ENCODE results near the gene ARFIP2. TPM values are rescaled to one million over a fixed set of nuclear protein-coding genes. Genes with fewer than 3 reads are reported as not detected.

ARFIP2 gene
- total RNA-seq, 1 experiment from 2014 or later, result 58.7 TPM

- DNase-seq (ENCODE audit: low read depth), result no peak
Observed at GRCh38 chr11:6482441-6482840, 1.3 kb upstream of the ARFIP2 start.

GRCh38 chr11:6481924-6482275, 769 bp upstream of the ARFIP2 start:
- DNase-seq (ENCODE audit: low read depth), result no peak

GRCh38 chr11:6480299-6480914, 724 bp downstream of the ARFIP2 start:
- no peak for DNase-seq (ENCODE audit: low read depth)

GRCh38 chr11:6476571-6476970, 4.6 kb downstream of the ARFIP2 start:
- no peak for DNase-seq (ENCODE audit: low read depth)

GRCh38 chr11:6475936-6476335, 5.2 kb downstream of the ARFIP2 start:
- DNase-seq (ENCODE audit: low read depth), result no peak

- DNase-seq (ENCODE audit: low read depth), result no peak
Observed at GRCh38 chr11:6474806-6475500, 6.2 kb downstream of the ARFIP2 start.

GRCh38 chr11:6474413-6474792, 6.7 kb downstream of the ARFIP2 start:
- DNase-seq (ENCODE audit: low read depth), result no peak

GRCh38 chr11:6473451-6474412, 7.4 kb downstream of the ARFIP2 start, which contains the start of gene TRIM3:
TRIM3 (minus strand) TSS chr11:6473941; CDS start chr11:6465695, 8,246 bp downstream.
- peak; percentile 90 for DNase-seq (ENCODE audit: low read depth)

- no peak for DNase-seq (ENCODE audit: low read depth)
Observed at GRCh38 chr11:6472934-6473333, 8.2 kb downstream of the ARFIP2 start.

- DNase-seq (ENCODE audit: low read depth), result no peak
Observed at GRCh38 chr11:6469599-6469998, 11.5 kb downstream of the ARFIP2 start.

- peak; percentile 65 for DNase-seq (ENCODE audit: low read depth)
Observed at GRCh38 chr11:6468712-6469495, 12.2 kb downstream of the ARFIP2 start.

GRCh38 chr11:6459099-6459450, 22.1 kb downstream of the ARFIP2 start:
- DNase-seq (ENCODE audit: low read depth), result no peak

GRCh38 chr11:6458352-6459098, 22.6 kb downstream of the ARFIP2 start:
- DNase-seq (ENCODE audit: low read depth), result no peak

- DNase-seq (ENCODE audit: low read depth), result no peak
Observed at GRCh38 chr11:6457581-6458320, 23.4 kb downstream of the ARFIP2 start.

GRCh38 chr11:6456361-6457073, 24.6 kb downstream of the ARFIP2 start:
- DNase-seq (ENCODE audit: low read depth), result no peak

- DNase-seq (ENCODE audit: low read depth), result no peak
Observed at GRCh38 chr11:6455070-6455469, 26.1 kb downstream of the ARFIP2 start.

GRCh38 chr11:6453152-6453551, 28.0 kb downstream of the ARFIP2 start:
- DNase-seq (ENCODE audit: low read depth), result no peak

- no peak for DNase-seq (ENCODE audit: low read depth)
Observed at GRCh38 chr11:6452219-6452618, 28.9 kb downstream of the ARFIP2 start.

- no peak for DNase-seq (ENCODE audit: low read depth)
Observed at GRCh38 chr11:6448574-6448973, 32.6 kb downstream of the ARFIP2 start.
